SH-SY5Y (cell line): ENCODE results near the gene BEGAIN.

ENCODE experiments used
- GATA2 ChIP-seq: IDR thresholded peaks from 2 replicates; pipeline ENCODE4 v1.6.1; 2011; ENCODE audit warnings: mild to moderate bottlenecking, low read depth, low read length
- GATA3 ChIP-seq: IDR thresholded peaks from 2 replicates; pipeline ENCODE4 v1.6.1; 2011; ENCODE audit warnings: low read depth, mild to moderate bottlenecking, low read length, moderate library complexity

GRCh38 chr14:100599981-100600380 is 12.8 kb upstream of the BEGAIN start:
- TF ChIP-seq GATA3, result no peak
- TF ChIP-seq GATA2, result no peak
